HEK293 (cell line): ENCODE measurements around the gene CUL9.

ENCODE experiments used
- CTCF ChIA-PET: fragments of 350-600 bp; formaldehyde crosslinking; extraction: SDS; loops from one replicate; lab custom pipeline; 2021; ENCODE audit warnings: antibody characterized with exemption; lab: Yijun Ruan, JAX
- POLR2A ChIA-PET: fragments of 300-600 bp; formaldehyde crosslinking; extraction: SDS; loops from one replicate; lab custom pipeline; 2020; ENCODE audit warnings: antibody characterized with exemption, inconsistent platforms; lab: Yijun Ruan, JAX
- H3K27ac ChIP-seq: fragments of 200-500 bp; sonication (Bioruptor generic); 2 replicates; pipeline ENCODE4 v1.5.1; 2014; ENCODE audit warnings: low read depth, low read length, control low read depth, inconsistent platforms; ENCODE audit errors: extremely low read depth
- H3K36me3 ChIP-seq, 2 experiments: fragments of 200-500 bp in 1 of 2; sonication (Bioruptor generic) in 1 of 2; 1 replicate in 1 of 2; 2 replicates in 1 of 2; pipeline ENCODE4 v1.5.1; 2014 to 2017; ENCODE audit warnings: inconsistent platforms in 2 of 2, low read length in 2 of 2; ENCODE audit not compliant: control insufficient read depth in 2 of 2, insufficient read depth in 1 of 2
- H3K4me1 ChIP-seq: fragments of 200-500 bp; sonication (Bioruptor generic); 2 replicates; pipeline ENCODE4 v1.5.1; 2014; ENCODE audit warnings: mild to moderate bottlenecking, low read length, inconsistent platforms; ENCODE audit not compliant: control insufficient read depth, insufficient read depth
- H3K4me3 ChIP-seq: 2 replicates; pipeline ENCODE4 v1.5.1; 2011; ENCODE audit warnings: low read depth, mild to moderate bottlenecking, control low read depth, low read length, moderate library complexity
- H3K9me3 ChIP-seq: fragments of 200-500 bp; sonication (Bioruptor generic); 2 replicates; pipeline ENCODE4 v1.5.1; 2014; ENCODE audit warnings: low read depth, low read length, inconsistent platforms; ENCODE audit not compliant: control insufficient read depth, insufficient read depth
- BCL11A ChIP-seq: fragments of 450-650 bp; formaldehyde crosslinking; IDR thresholded peaks from 2 replicates; pipeline ENCODE4 v1.5.1; 2016; ENCODE audit warnings: low read depth, missing biosample characterization, missing genetic modification characterization
- ELK4 ChIP-seq: IDR thresholded peaks from 2 replicates; pipeline ENCODE4 v1.6.1; 2011; ENCODE audit warnings: mild to moderate bottlenecking, low read depth, low read length, borderline replicate concordance
- HIC1 ChIP-seq: fragments of 450-650 bp; formaldehyde crosslinking; IDR thresholded peaks from 2 replicates; pipeline ENCODE4 v1.5.1; 2016; ENCODE audit warnings: missing biosample characterization, missing genetic modification characterization
- HOXA7 ChIP-seq: sonication (generic); formaldehyde crosslinking; IDR thresholded peaks from 2 replicates; pipeline ENCODE4 v1.8.1; 2022; ENCODE audit warnings: missing genetic modification reagents, borderline replicate concordance
- IKZF3 ChIP-seq: fragments of 450-650 bp; IDR thresholded peaks from 2 replicates; pipeline ENCODE4 v1.5.0; 2018; ENCODE audit warnings: missing biosample characterization, mild to moderate bottlenecking, missing genetic modification characterization, moderate library complexity
- KLF10 ChIP-seq: fragments of 450-650 bp; IDR thresholded peaks from 2 replicates; pipeline ENCODE4 v1.5.1; 2018; ENCODE audit warnings: missing biosample characterization, mild to moderate bottlenecking, missing genetic modification characterization
- OSR2 ChIP-seq: fragments of 450-650 bp; formaldehyde crosslinking; IDR thresholded peaks from 2 replicates; pipeline ENCODE4 v1.5.1; 2016; ENCODE audit warnings: missing biosample characterization, missing genetic modification characterization
- ZBTB10 ChIP-seq: fragments of 450-650 bp; formaldehyde crosslinking; IDR thresholded peaks from 2 replicates; pipeline ENCODE4 v1.5.1; 2016; ENCODE audit warnings: missing biosample characterization, missing genetic modification characterization
- ZNF114 ChIP-seq: fragments of 450-650 bp; formaldehyde crosslinking; IDR thresholded peaks from 2 replicates; pipeline ENCODE4 v1.5.0; 2017; ENCODE audit warnings: missing biosample characterization, missing genetic modification characterization
- ZNF18 ChIP-seq: fragments of 450-650 bp; formaldehyde crosslinking; IDR thresholded peaks from 2 replicates; pipeline ENCODE4 v1.5.1; 2016; ENCODE audit warnings: missing biosample characterization, missing genetic modification characterization
- ZNF202 ChIP-seq: fragments of 450-650 bp; formaldehyde crosslinking; IDR thresholded peaks from 2 replicates; pipeline ENCODE4 v1.5.1; 2016; ENCODE audit warnings: missing biosample characterization, missing genetic modification characterization, borderline replicate concordance
- ZNF221 ChIP-seq: fragments of 450-650 bp; formaldehyde crosslinking; IDR thresholded peaks from 2 replicates; pipeline ENCODE4 v1.5.1; 2017; ENCODE audit warnings: missing biosample characterization, missing genetic modification characterization, borderline replicate concordance
- ZNF23 ChIP-seq: fragments of 450-650 bp; formaldehyde crosslinking; IDR thresholded peaks from 2 replicates; pipeline ENCODE4 v1.5.1; 2016; ENCODE audit warnings: missing biosample characterization, missing genetic modification characterization, borderline replicate concordance
- ZNF302 ChIP-seq: fragments of 450-650 bp; formaldehyde crosslinking; IDR thresholded peaks from 2 replicates; pipeline ENCODE4 v1.5.1; 2016; ENCODE audit warnings: missing biosample characterization, missing genetic modification characterization, low read depth
- ZNF311 ChIP-seq: fragments of 450-650 bp; formaldehyde crosslinking; IDR thresholded peaks from 2 replicates; pipeline ENCODE4 v1.5.1; 2017; ENCODE audit warnings: missing biosample characterization, missing genetic modification characterization, borderline replicate concordance
- ZNF394 ChIP-seq: fragments of 450-650 bp; formaldehyde crosslinking; IDR thresholded peaks from 2 replicates; pipeline ENCODE4 v1.5.1; 2016; ENCODE audit warnings: missing biosample characterization, missing genetic modification characterization, mild to moderate bottlenecking, moderate library complexity, borderline replicate concordance
- ZNF404 ChIP-seq: fragments of 450-650 bp; formaldehyde crosslinking; IDR thresholded peaks from 2 replicates; pipeline ENCODE4 v1.5.1; 2017; ENCODE audit warnings: missing biosample characterization, missing genetic modification characterization
- ZNF416 ChIP-seq: fragments of 450-650 bp; formaldehyde crosslinking; IDR thresholded peaks from 2 replicates; pipeline ENCODE4 v1.5.1; 2016; ENCODE audit warnings: missing biosample characterization, missing genetic modification characterization
- ZNF510 ChIP-seq: fragments of 450-650 bp; formaldehyde crosslinking; IDR thresholded peaks from 2 replicates; pipeline ENCODE4 v1.5.1; 2018; ENCODE audit warnings: mild to moderate bottlenecking, missing genetic modification characterization, missing biosample characterization; ENCODE audit not compliant: insufficient replicate concordance
- ZNF514 ChIP-seq: fragments of 450-650 bp; formaldehyde crosslinking; IDR thresholded peaks from 2 replicates; pipeline ENCODE4 v1.5.1; 2016; ENCODE audit warnings: missing biosample characterization, missing genetic modification characterization
- ZNF580 ChIP-seq: fragments of 450-650 bp; formaldehyde crosslinking; IDR thresholded peaks from 2 replicates; pipeline ENCODE4 v1.5.1; 2016; ENCODE audit warnings: missing biosample characterization, missing genetic modification characterization
- ZNF600 ChIP-seq: fragments of 450-650 bp; formaldehyde crosslinking; IDR thresholded peaks from 2 replicates; pipeline ENCODE4 v1.5.1; 2016; ENCODE audit warnings: missing biosample characterization, missing genetic modification characterization
- ZNF626 ChIP-seq: fragments of 450-650 bp; sonication (Bioruptor Pico); formaldehyde crosslinking; IDR thresholded peaks from 2 replicates; pipeline ENCODE4 v1.5.1; 2018; ENCODE audit warnings: missing biosample characterization, missing genetic modification characterization, inconsistent platforms
- ZNF776 ChIP-seq: fragments of 450-650 bp; formaldehyde crosslinking; IDR thresholded peaks from 2 replicates; pipeline ENCODE4 v1.5.0; 2017; ENCODE audit warnings: missing biosample characterization, missing genetic modification characterization, borderline replicate concordance
- ZNF792 ChIP-seq: fragments of 450-650 bp; formaldehyde crosslinking; IDR thresholded peaks from 2 replicates; pipeline ENCODE4 v1.5.1; 2016; ENCODE audit warnings: missing biosample characterization, missing genetic modification characterization

CUL9 gene

GRCh38 chr6:43247114-43247999 lies 65.4 kb downstream of the CUL9 start (continued):
- no peak for TF ChIP-seq ZNF302 (tag by site-specific recombination)
- no peak for TF ChIP-seq ZNF580 (tag by site-specific recombination)
- 0 out of 2 replicates have a peak, but pooled peaks have one; percentile 6 for TF ChIP-seq ZNF221 (tag by site-specific recombination)
- TF ChIP-seq ZNF18 (tag by site-specific recombination): no peak
- no peak for TF ChIP-seq ZNF311
- no peak for TF ChIP-seq ZNF514 (tag by site-specific recombination)
- TF ChIP-seq BCL11A (tag by site-specific recombination): no peak
- no peak for TF ChIP-seq ZNF416 (tag by site-specific recombination)
- no peak for TF ChIP-seq OSR2
- TF ChIP-seq ZNF23 (tag by site-specific recombination): no peak
- TF ChIP-seq ZBTB10 (tag by site-specific recombination): peak; percentile 90
- TF ChIP-seq ZNF776 (tag by site-specific recombination): no peak
- no peak for TF ChIP-seq ZNF202 (tag by site-specific recombination)
- TF ChIP-seq ZNF626 (tag by site-specific recombination): no peak
- TF ChIP-seq ZNF114 (tag by site-specific recombination): no peak
- no peak for TF ChIP-seq KLF10 (tag by site-specific recombination)
- peak; percentile 91 for TF ChIP-seq ZNF600 (tag by site-specific recombination)
- TF ChIP-seq HOXA7 (CRISPR knock-in tag): no peak
- TF ChIP-seq ZNF510: no peak
- peak; percentile 55; the same call in 1 of the 2 replicates for TF ChIP-seq ZNF394 (tag by site-specific recombination)
- TF ChIP-seq ZNF404 (tag by site-specific recombination): no peak
- no peak; the same call in 1 of the 2 replicates for TF ChIP-seq IKZF3 (tag by site-specific recombination)

GRCh38 chr6:43248101-43248500 lies 66.1 kb downstream of the CUL9 start:
- Histone ChIP-seq H3K27ac (no peak overlapping the region), H3K9me3 (no peaks in the 10 kb centered on the region), H3K36me3 (no peaks in the 10 kb centered on the region), H3K4me3 (no peak overlapping the region), H3K4me1 (peaks cover 15% of the 10 kb centered on the region)
- CTCF ChIA-PET: interaction anchor here (1.4 to 1.9 kb wide), 2 partner anchors 18 to 19 kb away, joined by 3 to 8 read pairs; partner anchors contain the start of gene DNPH1
- POLR2A ChIA-PET: no interaction called here
- TF ChIP-seq ZNF792 (tag by site-specific recombination) (no peak), HIC1 (tag by site-specific recombination) (no peak), ELK4 (no peak)
